ENCODE measurements around the gene AUTS2. TPM values are rescaled to one million over a fixed set of nuclear protein-coding genes. Genes with fewer than 3 reads are reported as not detected.

AUTS2 gene
- total and polyA plus RNA-seq, 10 donors: 6.1 to 54.8 (median 29.1) TPM

GRCh38 chr7:69722843-69723242, 124.6 kb downstream of the AUTS2 start:
- no peaks in the 10 kb centered on the region for H3K27me3 ChIP-seq (replicated peaks in 1 of 7)
- 79 to 90% (median 89%) methylated on average over 4 of the region's 4 CpGs for WGBS, 5 donors
- no peaks in the 10 kb centered on the region for H3K4me1 ChIP-seq
- no peak overlapping the region for H3K4me3 ChIP-seq
- TF ChIP-seq POLR2AphosphoS5 (IDR thresholded peaks at IDR 0.05) (no peak), POLR2A (IDR thresholded peaks at IDR 0.05) (no peak), CTCF (IDR thresholded peaks at IDR 0.05 in 8 of 11, conservative IDR thresholded peaks at IDR 0.05 in 3 of 11) (no peak)
- no peak for DNase-seq
- peaks cover 0 to 15% (median 8%) of the 10 kb centered on the region in 8 donors for H3K9me3 ChIP-seq
- intact Hi-C loops (cut with DNase I; ENCODE audit: low total_unique reads): no loop called here
- no peak overlapping the region for H3K27ac ChIP-seq
- H3K36me3 ChIP-seq: no peaks in the 10 kb centered on the region

- no peaks in the 10 kb centered on the region for H3K36me3 ChIP-seq
- H3K4me3 ChIP-seq: no peak overlapping the region
- no peaks in the 10 kb centered on the region for H3K27me3 ChIP-seq (replicated peaks in 1 of 7)
- no peak for DNase-seq
- 78 to 100% (median 87%) methylated on average over 1 of the region's 1 CpG for WGBS, 5 donors
- no peaks in the 10 kb centered on the region for H3K4me1 ChIP-seq
- H3K27ac ChIP-seq: no peak overlapping the region
- intact Hi-C loops (cut with DNase I; ENCODE audit: low total_unique reads): no loop called here
- H3K9me3 ChIP-seq: peaks cover 0 to 15% (median 8%) of the 10 kb centered on the region in 8 donors
- TF ChIP-seq CTCF (IDR thresholded peaks at IDR 0.05 in 8 of 11, conservative IDR thresholded peaks at IDR 0.05 in 3 of 11) (no peak), POLR2A (IDR thresholded peaks at IDR 0.05) (no peak), POLR2AphosphoS5 (IDR thresholded peaks at IDR 0.05) (no peak)
These were observed 125.4 kb downstream of the AUTS2 start for GRCh38 chr7:69723663-69724062.

GRCh38 chr7:69728304-69728703, 130.0 kb downstream of the AUTS2 start:
- no peak for DNase-seq
- 85 to 94% (median 93%) methylated on average over 3 of the region's 3 CpGs for WGBS, 5 donors
- Histone ChIP-seq H3K4me1 (no peaks in the 10 kb centered on the region), H3K27me3 (replicated peaks in 1 of 7) (no peaks in the 10 kb centered on the region), H3K9me3 (peaks cover 0 to 15% (median 8%) of the 10 kb centered on the region in 8 donors), H3K36me3 (no peaks in the 10 kb centered on the region), H3K27ac (no peak overlapping the region), H3K4me3 (no peak overlapping the region)
- TF ChIP-seq CTCF (IDR thresholded peaks at IDR 0.05 in 8 of 11, conservative IDR thresholded peaks at IDR 0.05 in 3 of 11): no peak
- TF ChIP-seq POLR2AphosphoS5 (IDR thresholded peaks at IDR 0.05): no peak
- TF ChIP-seq POLR2A (IDR thresholded peaks at IDR 0.05): no peak
- intact Hi-C loops (cut with DNase I; ENCODE audit: low total_unique reads): no loop called here

- Histone ChIP-seq H3K27me3 (replicated peaks in 1 of 7) (no peaks in the 10 kb centered on the region), H3K36me3 (no peaks in the 10 kb centered on the region), H3K9me3 (peaks cover 0 to 2% (median 0%) of the 10 kb centered on the region in 8 donors), H3K27ac (no peak overlapping the region), H3K4me1 (no peaks in the 10 kb centered on the region), H3K4me3 (no peak overlapping the region)
- no peak for DNase-seq
- intact Hi-C loops (cut with DNase I; ENCODE audit: low total_unique reads): no loop called here
- 77 to 88% (median 84%) methylated on average over 2 of the region's 2 CpGs for WGBS, 5 donors
- TF ChIP-seq POLR2AphosphoS5 (IDR thresholded peaks at IDR 0.05): no peak
- TF ChIP-seq POLR2A (IDR thresholded peaks at IDR 0.05): no peak
- no peak for TF ChIP-seq CTCF (IDR thresholded peaks at IDR 0.05 in 8 of 11, conservative IDR thresholded peaks at IDR 0.05 in 3 of 11)
These were observed 133.9 kb downstream of the AUTS2 start for GRCh38 chr7:69732203-69732602.

Data from spleen (tissue), 11 donors.